A549 (cell line): ENCODE data around the gene MOB2. TPM values are rescaled to one million over a fixed set of nuclear protein-coding genes. Genes with fewer than 3 reads are reported as not detected.

Experiments
- ATAC-seq, 2 experiments: fragments of 200-7000 bp in 1 of 2; fragments of >200 bp in 1 of 2; cut with Nextera tagmentation in 1 of 2; cut with Tn5 transposase in 1 of 2; 3 replicates each; pipeline versions ENCODE4 v1.8.0 to v1.9.1; 2018 to 2020; ENCODE audit warnings: mild to moderate bottlenecking in 1 of 2, moderate library complexity in 1 of 2
- CTCF ChIA-PET: fragments of 300-600 bp; sonication (Branson Sonifier 250); formaldehyde crosslinking; extraction: SDS; loops from one replicate; lab custom pipeline; 2021; ENCODE audit warnings: antibody characterized with exemption, inconsistent platforms; lab: Yijun Ruan, JAX
- POLR2A ChIA-PET: fragments of 350-600 bp; formaldehyde crosslinking; extraction: SDS; loops from one replicate; lab custom pipeline; 2021; ENCODE audit warnings: antibody characterized with exemption, inconsistent platforms; lab: Yijun Ruan, JAX
- DNase-seq, 2 experiments: peaks; one replicate each; pipeline versions ENCODE4 v3.0.0 to v3.0.0-alpha.2; 2011 to 2016; ENCODE audit warnings: low read depth in 1 of 2, low spot score in 1 of 2
- FAIRE-seq: peaks from 2 replicates; lab custom pipeline; 2011; peaks lifted over from hg19 to GRCh38; lab: Jason Lieb, UNC
- H3K27ac ChIP-seq, 2 experiments: fragments of >200 bp; sonication (Bioruptor Twin); formaldehyde crosslinking; 3 replicates each; pipeline ENCODE4 v1.5.1; 2016 to 2017
- H3K4me1 ChIP-seq: fragments of >200 bp; sonication (Bioruptor Twin); formaldehyde crosslinking; 3 replicates; pipeline ENCODE4 v1.6.1; 2016
- H3K4me2 ChIP-seq: fragments of >200 bp; sonication (Bioruptor Twin); formaldehyde crosslinking; 3 replicates; pipeline ENCODE4 v1.6.1; 2016
- H3K4me3 ChIP-seq: fragments of >200 bp; sonication (Bioruptor Twin); formaldehyde crosslinking; 3 replicates; pipeline ENCODE4 v1.5.1; 2016
- H3K9me3 ChIP-seq: fragments of >200 bp; sonication (Bioruptor Twin); formaldehyde crosslinking; 3 replicates; pipeline ENCODE4 v1.6.1; 2016
- BHLHE40 ChIP-seq: IDR thresholded peaks from 2 replicates; pipeline ENCODE4 v1.6.1; 2012; ENCODE audit warnings: low read depth, low read length, inconsistent platforms
- CHD4 ChIP-seq: fragments of 200-600 bp; sonication (generic); IDR thresholded peaks from 2 replicates; pipeline ENCODE4 v1.6.1; 2016; ENCODE audit warnings: antibody characterized with exemption, mild to moderate bottlenecking, borderline replicate concordance
- ELK1 ChIP-seq: fragments of 150-350 bp; IDR thresholded peaks from 2 replicates; pipeline ENCODE4 v1.6.1; 2014; ENCODE audit warnings: low read depth, mild to moderate bottlenecking, low read length
- EP300 ChIP-seq, 2 experiments: fragments of >200 bp; sonication (Bioruptor Twin); formaldehyde crosslinking; IDR thresholded peaks; 2 replicates in 1 of 2; 3 replicates in 1 of 2; pipeline ENCODE4 v1.6.1; 2016 to 2017
- GATA3 ChIP-seq: IDR thresholded peaks from 2 replicates; pipeline ENCODE4 v1.6.1; 2012; ENCODE audit warnings: borderline replicate concordance
- HDAC2 ChIP-seq: fragments of 200-600 bp; sonication (generic); IDR thresholded peaks from 2 replicates; pipeline ENCODE4 v1.6.1; 2016
- HEYL ChIP-seq: fragments of 250-450 bp; sonication (Bioruptor Pico); IDR thresholded peaks from 2 replicates; pipeline ENCODE4 v1.8.0; 2021; ENCODE audit warnings: mild to moderate bottlenecking, moderate library complexity
- HMGXB4 ChIP-seq: fragments of 250-450 bp; sonication (Bioruptor Pico); IDR thresholded peaks from 2 replicates; pipeline ENCODE4 v1.5.0; 2021; ENCODE audit warnings: mild to moderate bottlenecking, moderate library complexity, borderline replicate concordance
- HOXB13 ChIP-seq: fragments of 250-450 bp; sonication (Bioruptor Pico); IDR thresholded peaks from 2 replicates; pipeline ENCODE4 v1.5.0; 2020; ENCODE audit warnings: low read depth, mild to moderate bottlenecking, moderate library complexity
- JUN ChIP-seq, 2 experiments: fragments of >200 bp; sonication (Bioruptor Twin); formaldehyde crosslinking; IDR thresholded peaks; 2 replicates in 1 of 2; 3 replicates in 1 of 2; pipeline ENCODE4 v1.6.1; 2016 to 2017
- PBX3 ChIP-seq: IDR thresholded peaks from 2 replicates; pipeline ENCODE4 v1.6.1; 2012
- POLR2AphosphoS2 ChIP-seq: conservative IDR thresholded peaks from 2 replicates; pipeline ENCODE4 v1.6.1; 2012; ENCODE audit warnings: low read length, improper control_type of control experiment, inconsistent platforms
- RCOR1 ChIP-seq: fragments of 150-350 bp; IDR thresholded peaks from 2 replicates; pipeline ENCODE4 v1.6.1; 2014; ENCODE audit warnings: antibody characterized with exemption, low read length, low read depth
- REST ChIP-seq: fragments of 200-600 bp; sonication (generic); IDR thresholded peaks from 2 replicates; pipeline ENCODE4 v1.6.1; 2016; ENCODE audit warnings: antibody characterized with exemption, mild to moderate bottlenecking, moderate library complexity
- SMC3 ChIP-seq: fragments of >200 bp; sonication (Bioruptor Twin); formaldehyde crosslinking; IDR thresholded peaks from 3 replicates; pipeline ENCODE4 v1.6.1; 2018; ENCODE audit warnings: inconsistent platforms
- ZC3H11A ChIP-seq: fragments of 450-650 bp; IDR thresholded peaks from 2 replicates; pipeline ENCODE4 v1.6.1; 2014; ENCODE audit warnings: antibody characterized with exemption, mild to moderate bottlenecking
- WGBS: methylation state at CpG from one replicate; pipeline ENCODE4 v1.1.6; 2017; ENCODE audit errors: missing lambda C conversion rate; 5-methylcytosine and 5-hydroxymethylcytosine counted together
- polyA plus RNA-seq, 4 experiments: library from polyadenylated mRNA; depleted of rRNA in 3 of 4; stranded (reverse); fragments of >200 nt; fragmentation: RNase III in 1 of 4; extraction: RNeasy Plus Mini Kit Qiagen cat#74134 plus additional on column Dnase treatment in 1 of 4; gene quantifications; 2 replicates in 3 of 4; 3 replicates in 1 of 4; pipeline ENCODE4 v1.2.3, GENCODE V29; 2011 to 2017

Gene MOB2
- polyA plus RNA-seq, 2 of the 4 experiments (the other 2 are of a cell fraction), result 25.4 to 38.2 TPM

- CTCF ChIA-PET, result interaction anchor here (0.8 to 4.3 kb wide), 2 partner anchors 12 to 14 kb away, joined by 3 to 21 read pairs; no protein-coding TSS in a partner anchor
- FAIRE-seq (no peak), ATAC-seq (no peak), DNase-seq (no peak)
- Histone ChIP-seq H3K4me1 (no peaks in the 10 kb centered on the region), H3K4me2 (no peak overlapping the region), H3K4me3 (no peak overlapping the region), H3K9me3 (no peaks in the 10 kb centered on the region), H3K27ac (no peak overlapping the region)
- WGBS, result 93% methylated on average over 17 of the region's 24 CpGs
- TF ChIP-seq HDAC2 (no peak), GATA3 (no peak), HEYL (CRISPR knock-in tag) (no peak), EP300 (IDR thresholded peaks at IDR 0.05) (no peak), PBX3 (no peak), CHD4 (no peak), BHLHE40 (no peak), ZC3H11A (no peak), HMGXB4 (CRISPR knock-in tag) (no peak), RCOR1 (no peak), REST (no peak), HOXB13 (CRISPR knock-in tag) (no peak)
- POLR2A ChIA-PET, result interaction anchor here (0.6 to 1.2 kb wide), 2 partner anchors 9 to 1328 kb away, joined by 4 to 11 read pairs; no protein-coding TSS in a partner anchor
Observed at GRCh38 chr11:1502168-1502953, 15.8 kb upstream of the MOB2 start.

GRCh38 chr11:1501421-1502167 lies 15.0 kb upstream of the MOB2 start:
- Histone ChIP-seq H3K4me1 (no peaks in the 10 kb centered on the region), H3K4me3 (no peak overlapping the region), H3K27ac (no peak overlapping the region), H3K9me3 (no peaks in the 10 kb centered on the region), H3K4me2 (no peak overlapping the region)
- no peak for ATAC-seq
- WGBS, result 93% methylated on average over 23 of the region's 25 CpGs
- ChIA-PET CTCF (interaction anchor here (0.8 to 4.3 kb wide), 2 partner anchors 13 to 15 kb away, joined by 3 to 21 read pairs; no protein-coding TSS in a partner anchor), POLR2A (interaction anchor here (0.6 kb wide), 1 partner anchor 1328 kb away, joined by 11 read pairs; no protein-coding TSS in a partner anchor)
- no peak for TF ChIP-seq POLR2AphosphoS2
- TF ChIP-seq ELK1, result no peak
- no peak for TF ChIP-seq SMC3
- no peak for TF ChIP-seq JUN (IDR thresholded peaks at IDR 0.05)
- no peak for DNase-seq
- no peak for FAIRE-seq
